Heart right ventricle (tissue), 16 donors: ENCODE data around the gene SEPTIN11. TPM values are rescaled to one million over a fixed set of nuclear protein-coding genes. Genes with fewer than 3 reads are reported as not detected.

Source experiments
- ATAC-seq, 8 donors: fragments of 200-7000 bp; cut with Tn5 transposase; one replicate each; pipeline ENCODE4 v1.9.1; 2020; ENCODE audit warnings: mild to moderate bottlenecking in 8 of 8, moderate library complexity in 8 of 8, moderate number of reproducible peaks in 1 of 8
- DNase-seq, 2 donors: peaks; one replicate each; pipeline ENCODE4 v3.0.0-alpha.2; 2020
- H3K27ac ChIP-seq, 10 donors: fragments of 200-600 bp; sonication (generic) in 2 of 10; one replicate each; pipeline versions ENCODE4 v1.5.0 to v1.8.0; 2020 to 2022; ENCODE audit warnings: mild to moderate bottlenecking in 3 of 10
- H3K27me3 ChIP-seq, 7 donors: fragments of 200-600 bp; one replicate each; pipeline ENCODE4 v1.8.0; 2021 to 2022; ENCODE audit warnings: mild to moderate bottlenecking in 2 of 7
- H3K36me3 ChIP-seq, 9 donors: fragments of 200-600 bp; sonication (generic) in 1 of 9; one replicate each; pipeline versions ENCODE4 v1.5.0 to v1.8.0; 2020 to 2022; ENCODE audit warnings: mild to moderate bottlenecking in 2 of 9
- H3K4me1 ChIP-seq, 9 donors: fragments of 200-600 bp; sonication (generic) in 1 of 9; one replicate each; pipeline versions ENCODE4 v1.5.0 to v1.8.0; 2020 to 2022; ENCODE audit warnings: mild to moderate bottlenecking in 4 of 9
- H3K4me3 ChIP-seq, 10 donors: fragments of 200-600 bp; sonication (generic) in 2 of 10; one replicate each; pipeline versions ENCODE4 v1.5.0 to v1.8.0; 2020 to 2022; ENCODE audit warnings: mild to moderate bottlenecking in 7 of 10, moderate library complexity in 2 of 10
- H3K9me3 ChIP-seq, 11 donors: fragments of 200-600 bp in 10 of 11; sonication (generic) in 2 of 11; one replicate each; pipeline versions ENCODE4 v1.5.0 to v1.8.0; 2013 to 2022; ENCODE audit warnings: mild to moderate bottlenecking in 2 of 11, control low read depth in 1 of 11, moderate library complexity in 1 of 11
- WGBS, 2 donors: extraction: QIAGEN DNeasy Blood & Tissue Kit; methylation state at CpG; one replicate each; pipeline ENCODE4 v1.1.7; 2013; ENCODE audit warnings: inconsistent platforms in 1 of 2; 5-methylcytosine and 5-hydroxymethylcytosine counted together
- intact Hi-C, 10 donors: fragments of 100-400 bp; cut with DNase I; formaldehyde crosslinking; loops; one replicate each; pipeline versions ENCODE4 v1.11.1 to v1.14.2; 2022
- polyA plus RNA-seq, 2 donors: library from polyadenylated mRNA; stranded (reverse); fragments of 200-250 nt; gene quantifications; one replicate each; pipeline ENCODE4 v1.2.3, GENCODE V29; 2013
- total RNA-seq, 10 donors: library from RNA; stranded (reverse); fragmentation: NEBNext Ultra II Directional in 3 of 10; extraction: Animal tissue kit (Norgen Biotek cat#: 25700) in 3 of 10; gene quantifications; one replicate each; pipeline versions ENCODE4 v1.2.1 to v1.2.4, GENCODE V29; 2021 to 2023
- TF ChIP-seq, protein P1 (sequence below), 9 donors: fragments of 200-600 bp; sonication (generic) in 2 of 9; IDR thresholded peaks; one replicate each; pipeline versions ENCODE4 v1.5.0 to v1.8.0; 2021 to 2022; ENCODE audit warnings: antibody characterized with exemption in 9 of 9, mild to moderate bottlenecking in 5 of 9, moderate library complexity in 1 of 9
- donor health status: Arrhythmogenic right ventricular cardiomyopathy.
- donor health status: ischemic (EF 13 %, LVEDD 7.1; RV severe dilation, severe dysfunction).
- donor health status: healthy with polysubstance abuse.
- donor health status: DM: no; HTN: yes; CAD: no.
- donor health status: DM: no; HTN: no; CAD: no.
- donor health status: ischemic (EF 25% LVEDD 6.9; RV normal size, moderate dysfunction).
- donor health status: ischemic (EF 25% LVEDD 5.7; RV mildly dilated, moderate dysfunction).
- donor health status: healthy.
- donor health status: DM: yes; HTN: yes; CAD: no.
- donor health status: Ischemic cardiomyopathy.
- donor health status: ischemic (EF 35%, LVEDD 5.7; RV mildly dilated, moderate dysfunction).
- donor health status: nonischemic (EF 11% LVEDD 7.7; RV severe dilation, severe dysfunction).
- donor health status: DM: yes; HTN: yes; CAD: no.
- donor health status: PGD.
- donor health status: ischemic (EF 29% LVEDD 5.4; RV normal size, mild dysfunction).
- donor health status: nonischemic (EF 23%, LVEDD 6.1; RV moderate dilation, normal function).

Gene SEPTIN11
- total and polyA plus RNA-seq, 12 donors: 11.2 to 55.2 (median 29.9) TPM

DNA sequence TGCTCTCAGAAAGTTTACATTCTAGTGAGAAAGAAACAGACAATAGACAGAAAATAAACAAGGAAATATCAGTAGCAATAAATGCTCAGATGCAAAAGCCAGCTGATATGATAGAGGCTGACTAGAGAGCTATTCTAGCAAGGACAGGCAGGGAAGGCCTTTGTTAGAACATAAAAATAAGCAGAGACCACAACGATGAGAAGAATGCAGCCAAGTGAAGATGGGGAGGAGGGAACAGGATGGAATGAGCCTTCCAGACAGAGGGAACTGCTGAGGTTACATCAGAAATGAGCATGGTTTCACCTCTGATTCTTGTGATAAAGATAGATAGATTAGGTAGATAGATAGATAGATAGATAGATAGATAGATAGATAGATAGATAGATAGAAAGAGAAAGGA, 44.0 kb upstream of the SEPTIN11 start:
- H3K9me3 ChIP-seq: peaks cover 0 to 17% (median 0%) of the 10 kb centered on the region in 11 donors
- H3K27ac ChIP-seq: no peak overlapping the region
- H3K4me1 ChIP-seq: no peaks in the 10 kb centered on the region
- intact Hi-C loops: no loop called here
- WGBS, 2 donors: 30 to 46% methylated on average over 1 of the region's 1 CpG
- no peaks in the 10 kb centered on the region for H3K36me3 ChIP-seq
- peaks cover 0 to 6% (median 0%) of the 10 kb centered on the region in 7 donors for H3K27me3 ChIP-seq
- DNase-seq (no peak), ATAC-seq (no peak)
- TF ChIP-seq, protein P1, sequence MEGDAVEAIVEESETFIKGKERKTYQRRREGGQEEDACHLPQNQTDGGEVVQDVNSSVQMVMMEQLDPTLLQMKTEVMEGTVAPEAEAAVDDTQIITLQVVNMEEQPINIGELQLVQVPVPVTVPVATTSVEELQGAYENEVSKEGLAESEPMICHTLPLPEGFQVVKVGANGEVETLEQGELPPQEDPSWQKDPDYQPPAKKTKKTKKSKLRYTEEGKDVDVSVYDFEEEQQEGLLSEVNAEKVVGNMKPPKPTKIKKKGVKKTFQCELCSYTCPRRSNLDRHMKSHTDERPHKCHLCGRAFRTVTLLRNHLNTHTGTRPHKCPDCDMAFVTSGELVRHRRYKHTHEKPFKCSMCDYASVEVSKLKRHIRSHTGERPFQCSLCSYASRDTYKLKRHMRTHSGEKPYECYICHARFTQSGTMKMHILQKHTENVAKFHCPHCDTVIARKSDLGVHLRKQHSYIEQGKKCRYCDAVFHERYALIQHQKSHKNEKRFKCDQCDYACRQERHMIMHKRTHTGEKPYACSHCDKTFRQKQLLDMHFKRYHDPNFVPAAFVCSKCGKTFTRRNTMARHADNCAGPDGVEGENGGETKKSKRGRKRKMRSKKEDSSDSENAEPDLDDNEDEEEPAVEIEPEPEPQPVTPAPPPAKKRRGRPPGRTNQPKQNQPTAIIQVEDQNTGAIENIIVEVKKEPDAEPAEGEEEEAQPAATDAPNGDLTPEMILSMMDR (IDR thresholded peaks at IDR 0.05): no peak
- H3K4me3 ChIP-seq: no peak overlapping the region

DNA sequence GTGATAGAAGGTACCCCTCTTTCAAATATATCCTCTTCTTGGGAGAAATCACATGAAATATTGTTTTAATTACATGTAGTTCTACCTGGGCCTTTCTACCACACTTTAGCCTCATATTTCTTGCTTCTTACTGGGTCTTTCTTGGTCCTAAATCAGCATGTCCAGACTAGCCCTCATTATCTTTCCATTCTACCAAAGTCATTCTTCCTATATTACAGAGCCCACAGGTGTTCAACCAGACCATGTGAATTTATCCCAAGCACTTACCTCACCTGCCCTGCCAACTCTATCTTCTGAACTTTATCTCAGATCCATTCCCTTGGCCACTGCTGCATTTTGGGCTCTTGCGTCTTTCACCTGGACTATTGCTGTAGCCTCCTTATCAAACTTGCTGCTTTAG, 39.8 kb upstream of the SEPTIN11 start:
- intact Hi-C loops: no loop called here
- no peaks in the 10 kb centered on the region for H3K4me1 ChIP-seq
- H3K36me3 ChIP-seq: no peaks in the 10 kb centered on the region
- peaks cover 0 to 17% (median 0%) of the 10 kb centered on the region in 11 donors for H3K9me3 ChIP-seq
- WGBS, 2 donors: 98 to 100% methylated on average over 1 of the region's 1 CpG
- TF ChIP-seq, protein P1 (IDR thresholded peaks at IDR 0.05): no peak
- no peaks in the 10 kb centered on the region for H3K27me3 ChIP-seq
- DNase-seq: no peak
- no peak overlapping the region for H3K4me3 ChIP-seq
- H3K27ac ChIP-seq: no peak overlapping the region
- no peak for ATAC-seq

DNA sequence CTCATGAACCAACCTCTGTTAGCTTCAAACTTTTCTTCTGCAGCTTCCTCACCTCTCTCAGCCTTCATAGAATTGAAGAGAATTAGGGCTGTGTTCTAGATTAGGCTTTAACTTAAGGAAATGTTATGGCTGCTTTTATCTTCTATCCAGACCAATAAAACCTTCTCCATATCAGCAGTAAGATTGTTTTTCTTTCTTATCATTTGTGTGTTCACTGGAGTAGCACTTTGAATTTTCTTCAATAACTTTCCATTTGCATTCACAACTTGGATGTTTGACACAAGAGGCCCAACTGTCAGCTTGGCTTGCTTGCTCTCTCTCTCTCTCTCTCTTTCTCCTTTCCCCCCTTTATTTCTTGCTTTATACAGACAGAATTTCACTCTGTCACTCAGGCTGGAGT, 28.8 kb upstream of the SEPTIN11 start:
- no peak for ATAC-seq
- intact Hi-C loops: no loop called here
- Histone ChIP-seq H3K9me3 (no peaks in the 10 kb centered on the region), H3K4me1 (no peaks in the 10 kb centered on the region), H3K27me3 (no peaks in the 10 kb centered on the region), H3K4me3 (no peak overlapping the region), H3K36me3 (no peaks in the 10 kb centered on the region), H3K27ac (no peak overlapping the region)
- no peak for DNase-seq
- TF ChIP-seq, protein P1 (IDR thresholded peaks at IDR 0.05): no peak

DNA sequence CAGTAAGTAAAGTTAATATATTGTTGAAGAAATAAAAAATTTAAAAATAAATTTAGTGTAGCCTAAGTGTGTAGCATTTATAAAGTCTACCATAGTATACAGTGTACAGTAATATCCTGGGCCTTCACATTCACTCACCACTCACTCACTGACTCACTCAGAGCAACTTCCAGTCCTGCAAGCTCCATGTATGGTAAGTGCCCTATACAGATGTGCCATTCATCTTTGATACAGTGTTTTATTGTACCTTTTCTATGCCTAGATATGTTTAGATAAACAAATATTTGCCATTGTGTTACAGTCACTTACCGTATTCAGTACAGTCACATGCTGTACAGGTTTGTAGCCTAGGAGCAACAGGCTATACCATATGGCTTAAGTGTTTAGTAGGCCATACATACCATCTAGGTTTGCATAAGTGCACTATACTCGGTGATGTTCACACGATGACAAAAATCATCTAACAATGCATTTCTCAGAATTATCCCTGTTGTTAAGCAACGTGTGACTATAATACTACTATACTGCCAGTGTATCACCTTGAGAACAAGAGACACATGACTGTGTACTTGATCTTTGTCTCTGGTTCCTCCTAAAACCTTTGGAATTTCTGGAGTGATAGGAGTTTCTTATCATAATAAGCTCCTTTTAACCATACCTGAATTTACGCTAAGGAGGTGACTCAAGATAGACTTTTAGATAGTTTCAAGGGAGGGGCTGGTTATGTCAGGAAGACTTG, 25.8 kb upstream of the SEPTIN11 start:
- Histone ChIP-seq H3K36me3 (no peaks in the 10 kb centered on the region), H3K9me3 (no peaks in the 10 kb centered on the region), H3K4me3 (no peak overlapping the region), H3K27ac (no peak overlapping the region), H3K4me1 (no peaks in the 10 kb centered on the region), H3K27me3 (no peaks in the 10 kb centered on the region)
- intact Hi-C loops: no loop called here
- no peak for ATAC-seq
- DNase-seq: no peak
- TF ChIP-seq, protein P1 (IDR thresholded peaks at IDR 0.05): no peak
- WGBS, 2 donors: 96 to 97% methylated on average over 5 of the region's 5 CpGs
